ENCODE results near the gene CSNK1G1. TPM values are rescaled to one million over a fixed set of nuclear protein-coding genes. Genes with fewer than 3 reads are reported as not detected.

Gene CSNK1G1
- total RNA-seq, 1 donor from 2014 or later = 19.8 TPM

DNA sequence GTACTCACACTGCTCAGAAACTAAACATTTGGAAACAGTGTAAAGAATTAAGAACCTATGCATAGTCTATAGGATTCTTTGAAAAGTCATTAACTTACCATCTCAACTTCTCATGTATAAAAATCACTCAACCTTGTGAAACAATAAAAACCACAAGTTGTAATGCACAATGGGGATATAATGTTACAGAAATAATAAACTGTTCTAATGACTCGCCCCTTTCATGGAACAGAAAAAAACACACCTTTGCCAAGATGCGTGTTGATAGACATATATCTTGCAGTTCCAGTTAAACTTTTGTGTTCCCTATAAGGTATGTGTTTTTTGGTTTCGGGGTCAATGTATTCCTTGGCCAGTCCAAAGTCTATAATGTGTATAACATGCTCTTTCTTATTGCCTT lies 142.3 kb downstream of the CSNK1G1 start:
- no peak overlapping the region for H3K4me3 ChIP-seq
- TF ChIP-seq, protein P1, sequence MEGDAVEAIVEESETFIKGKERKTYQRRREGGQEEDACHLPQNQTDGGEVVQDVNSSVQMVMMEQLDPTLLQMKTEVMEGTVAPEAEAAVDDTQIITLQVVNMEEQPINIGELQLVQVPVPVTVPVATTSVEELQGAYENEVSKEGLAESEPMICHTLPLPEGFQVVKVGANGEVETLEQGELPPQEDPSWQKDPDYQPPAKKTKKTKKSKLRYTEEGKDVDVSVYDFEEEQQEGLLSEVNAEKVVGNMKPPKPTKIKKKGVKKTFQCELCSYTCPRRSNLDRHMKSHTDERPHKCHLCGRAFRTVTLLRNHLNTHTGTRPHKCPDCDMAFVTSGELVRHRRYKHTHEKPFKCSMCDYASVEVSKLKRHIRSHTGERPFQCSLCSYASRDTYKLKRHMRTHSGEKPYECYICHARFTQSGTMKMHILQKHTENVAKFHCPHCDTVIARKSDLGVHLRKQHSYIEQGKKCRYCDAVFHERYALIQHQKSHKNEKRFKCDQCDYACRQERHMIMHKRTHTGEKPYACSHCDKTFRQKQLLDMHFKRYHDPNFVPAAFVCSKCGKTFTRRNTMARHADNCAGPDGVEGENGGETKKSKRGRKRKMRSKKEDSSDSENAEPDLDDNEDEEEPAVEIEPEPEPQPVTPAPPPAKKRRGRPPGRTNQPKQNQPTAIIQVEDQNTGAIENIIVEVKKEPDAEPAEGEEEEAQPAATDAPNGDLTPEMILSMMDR (IDR thresholded peaks at IDR 0.05) = no peak
- H3K4me1 ChIP-seq = no peaks in the 10 kb centered on the region
- no peaks in the 10 kb centered on the region for H3K27me3 ChIP-seq (ENCODE audit: low read depth)
- no peak overlapping the region for H3K27ac ChIP-seq
- DNase-seq (no peak), ATAC-seq (no peak)
- H3K9me3 ChIP-seq = no peaks in the 10 kb centered on the region
- peaks cover 37% of the 10 kb centered on the region for H3K36me3 ChIP-seq
- intact Hi-C loops (cut with DNase I) = no loop called here

DNA sequence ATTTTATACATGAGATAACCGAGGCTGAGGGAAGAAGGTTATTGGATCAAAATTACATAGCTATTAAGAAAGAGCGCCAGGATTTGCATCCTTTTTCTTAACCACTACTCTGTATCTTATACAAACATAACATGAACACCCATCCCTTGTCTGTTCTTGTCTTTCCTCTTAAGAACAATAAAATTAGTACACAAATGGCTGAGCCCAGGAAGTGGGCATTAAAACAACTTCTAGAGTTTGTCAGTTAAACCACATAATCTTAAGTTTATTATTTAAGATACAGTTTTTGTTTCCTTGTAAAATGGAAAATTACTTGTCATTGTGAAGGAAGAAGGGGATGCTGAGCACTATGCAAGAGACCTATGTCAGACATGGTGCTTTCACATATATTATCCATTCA lies 144.3 kb downstream of the CSNK1G1 start:
- TF ChIP-seq, protein P1 (IDR thresholded peaks at IDR 0.05) = no peak
- Histone ChIP-seq H3K4me1 (no peaks in the 10 kb centered on the region), H3K9me3 (no peaks in the 10 kb centered on the region), H3K36me3 (peaks cover 45% of the 10 kb centered on the region), H3K27ac (no peak overlapping the region), H3K4me3 (no peak overlapping the region), H3K27me3 (ENCODE audit: low read depth) (no peaks in the 10 kb centered on the region)
- DNase-seq = no peak
- intact Hi-C loops (cut with DNase I) = no loop called here
- no peak for ATAC-seq

DNA sequence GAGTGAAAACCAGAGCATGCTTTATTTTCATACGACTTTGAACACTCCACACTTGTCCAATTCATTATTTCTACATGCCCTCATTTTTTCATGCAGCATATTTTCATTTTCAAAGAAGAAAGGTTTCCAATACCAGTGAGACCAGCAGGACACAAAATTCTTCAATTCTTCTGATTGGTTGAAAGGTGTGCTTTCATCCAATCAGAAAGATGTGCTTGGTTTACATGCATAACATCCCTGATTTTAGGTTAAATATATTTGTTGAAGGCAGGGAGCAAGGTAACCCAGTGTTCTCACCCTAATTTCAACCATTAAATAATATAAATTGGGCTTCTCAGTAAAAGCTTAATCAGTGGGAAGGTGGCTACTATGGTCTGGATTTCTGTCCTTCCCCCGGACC lies 145.6 kb downstream of the CSNK1G1 start:
- no peak overlapping the region for H3K4me3 ChIP-seq
- H3K36me3 ChIP-seq = peaks cover 47% of the 10 kb centered on the region
- intact Hi-C loops (cut with DNase I) = no loop called here
- DNase-seq (no peak), ATAC-seq (no peak)
- H3K27ac ChIP-seq = no peak overlapping the region
- no peaks in the 10 kb centered on the region for H3K9me3 ChIP-seq
- H3K4me1 ChIP-seq = no peaks in the 10 kb centered on the region
- TF ChIP-seq, protein P1 (IDR thresholded peaks at IDR 0.05) = no peak
- H3K27me3 ChIP-seq (ENCODE audit: low read depth) = no peaks in the 10 kb centered on the region

DNA sequence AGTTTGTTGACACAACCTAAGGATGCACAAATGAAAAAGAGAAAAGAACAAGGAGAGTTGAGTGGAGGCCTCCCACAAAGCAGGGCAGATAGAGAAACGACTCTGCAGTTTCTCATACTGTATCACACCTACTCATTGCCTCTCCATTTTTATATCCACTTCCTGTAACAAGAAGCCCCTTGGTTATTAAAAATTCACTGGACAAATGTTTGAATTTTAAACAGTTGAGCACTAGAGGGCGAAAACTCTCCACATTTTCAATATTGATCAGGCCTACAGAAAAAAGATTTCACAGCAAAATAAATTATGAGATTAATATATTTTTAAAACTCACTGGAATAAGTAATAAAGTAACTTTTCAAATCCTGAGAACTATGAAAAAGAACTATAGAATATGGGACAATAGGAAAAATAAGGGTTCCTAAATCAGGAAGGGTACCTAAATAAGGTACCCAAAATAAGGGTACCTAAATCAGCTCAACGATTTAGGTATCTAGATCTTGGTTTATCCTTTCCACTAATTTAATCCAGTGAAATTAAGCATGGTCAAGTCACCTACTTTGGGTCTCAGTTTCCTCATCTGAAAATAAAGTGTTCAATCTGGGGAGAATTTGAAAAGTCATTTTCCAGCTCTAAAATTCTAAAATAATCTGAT lies 146.2 kb downstream of the CSNK1G1 start:
- H3K4me3 ChIP-seq = no peak overlapping the region
- DNase-seq = no peak
- intact Hi-C loops (cut with DNase I) = no loop called here
- no peak overlapping the region for H3K27ac ChIP-seq
- ATAC-seq = no peak
- H3K36me3 ChIP-seq = peaks cover 48% of the 10 kb centered on the region
- no peaks in the 10 kb centered on the region for H3K27me3 ChIP-seq (ENCODE audit: low read depth)
- TF ChIP-seq, protein P1 (IDR thresholded peaks at IDR 0.05) = peak; percentile 37
- H3K4me1 ChIP-seq = no peaks in the 10 kb centered on the region
- H3K9me3 ChIP-seq = no peaks in the 10 kb centered on the region

DNA sequence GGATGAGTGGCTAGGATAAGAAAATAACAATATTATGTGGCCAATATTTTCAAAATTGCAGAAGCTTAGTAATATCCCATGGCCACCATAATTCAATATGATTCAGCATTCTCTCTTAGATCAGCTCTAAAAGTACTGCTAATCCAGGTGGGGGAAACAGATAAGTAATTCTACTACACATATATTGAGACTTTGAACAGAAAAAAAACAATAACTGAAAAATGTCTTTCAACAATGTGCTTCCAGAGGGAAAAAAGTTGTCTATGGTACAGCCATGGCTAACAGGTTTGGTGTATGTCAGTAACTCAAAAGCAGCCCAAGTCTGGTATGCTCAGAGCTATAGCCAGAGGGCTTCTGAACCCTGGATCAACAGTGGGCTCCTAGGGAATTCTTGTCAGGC lies 150.8 kb downstream of the CSNK1G1 start:
- intact Hi-C loops (cut with DNase I) = no loop called here
- Histone ChIP-seq H3K36me3 (peaks cover 55% of the 10 kb centered on the region), H3K4me1 (no peaks in the 10 kb centered on the region), H3K27ac (no peak overlapping the region), H3K4me3 (no peak overlapping the region), H3K9me3 (no peaks in the 10 kb centered on the region), H3K27me3 (ENCODE audit: low read depth) (no peaks in the 10 kb centered on the region)
- TF ChIP-seq, protein P1 (IDR thresholded peaks at IDR 0.05) = no peak
- ATAC-seq (no peak), DNase-seq (no peak)
